ENCODE results near the gene CRELD2.

The CRELD2 gene

DNA sequence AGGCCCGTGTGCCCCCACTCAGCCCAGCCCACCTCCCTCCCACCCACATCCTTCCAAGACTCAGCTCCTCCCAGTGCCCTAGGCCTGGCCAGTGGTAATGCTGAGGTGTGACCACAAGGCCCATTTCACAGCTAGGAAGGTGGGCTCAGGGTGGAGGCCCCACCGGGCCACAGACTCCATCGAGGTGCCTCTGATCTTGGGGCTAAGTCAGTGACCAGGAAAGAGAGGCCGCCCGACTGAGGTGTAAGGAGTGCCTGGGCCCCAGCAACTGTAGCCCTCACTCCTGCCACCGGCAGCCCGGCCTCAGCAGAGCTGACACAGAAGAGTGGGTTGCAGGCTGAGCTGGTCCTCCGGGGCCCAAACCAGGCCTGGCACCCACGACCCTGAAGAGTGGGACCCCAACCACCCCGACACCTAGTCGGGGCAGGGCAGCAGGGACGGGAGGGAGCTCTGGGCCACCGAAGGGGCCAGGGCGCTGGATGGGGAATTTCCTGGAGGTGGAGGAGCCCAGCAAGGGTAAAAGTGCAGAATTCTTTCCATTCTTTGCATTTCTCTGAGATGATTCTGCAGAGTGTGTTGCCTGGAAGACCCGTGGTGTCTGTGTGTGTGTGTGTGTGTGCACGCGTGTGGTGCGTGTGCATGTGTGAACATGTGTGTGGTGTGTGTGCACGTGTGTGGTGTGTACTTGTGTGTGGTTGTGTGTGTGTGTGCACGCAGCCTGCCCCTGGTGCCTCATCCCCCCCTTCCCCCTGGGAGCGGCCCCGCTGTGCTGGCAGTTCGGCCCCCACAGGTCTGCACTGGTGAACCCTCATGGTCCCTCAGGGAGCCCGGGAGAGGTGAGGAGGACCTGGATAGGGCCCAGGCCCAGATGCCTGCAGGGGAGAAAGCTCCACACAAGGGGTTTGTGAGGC lies 33.8 kb downstream of the CRELD2 start:
- no peak for TF ChIP-seq TAF1 (IDR thresholded peaks at IDR 0.05; ENCODE audit: borderline replicate concordance, low read depth, low read length)
- no peak for TF ChIP-seq POLR2A (IDR thresholded peaks at IDR 0.05; ENCODE audit: low read depth, low read length)
- no peak for TF ChIP-seq POLR2AphosphoS5 (IDR thresholded peaks at IDR 0.05; ENCODE audit: low read depth, low read length)
- DNase-seq (ENCODE audit: insufficient read length) = no peak
- no peak for FAIRE-seq

DNA sequence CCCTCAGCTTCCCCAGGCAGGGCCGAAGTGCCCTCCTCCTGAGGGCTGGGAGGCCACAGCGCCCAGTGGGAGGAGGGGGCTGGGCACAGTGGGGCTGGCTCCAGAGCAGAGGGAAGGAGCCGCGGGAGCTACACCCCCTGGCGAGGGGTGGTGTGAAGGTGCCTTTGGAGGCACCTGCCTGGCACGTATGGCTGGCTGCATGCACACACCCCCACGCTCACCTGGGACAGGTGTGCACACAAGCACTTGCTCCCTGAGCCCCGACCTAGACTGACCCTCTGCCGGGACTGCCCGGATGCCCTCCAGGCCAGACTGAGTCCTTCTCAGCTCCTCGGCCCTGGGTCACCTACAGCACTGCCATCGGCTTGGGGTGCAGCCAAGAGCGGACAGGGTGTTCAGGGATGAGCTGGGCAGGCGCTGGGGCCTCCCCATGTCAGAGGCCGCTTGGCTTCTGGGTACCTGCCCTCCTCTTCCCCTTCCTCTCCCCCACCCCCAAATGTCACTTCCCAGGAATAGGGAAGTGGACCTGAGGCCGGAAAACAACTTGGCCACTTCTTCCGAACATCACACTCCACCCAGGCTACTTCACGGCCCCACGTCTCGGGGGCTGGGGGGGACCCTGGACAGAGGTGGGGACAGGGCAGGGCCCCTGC lies 34.7 kb downstream of the CRELD2 start:
- TF ChIP-seq POLR2AphosphoS5 (IDR thresholded peaks at IDR 0.05; ENCODE audit: low read depth, low read length) (no peak), POLR2A (IDR thresholded peaks at IDR 0.05; ENCODE audit: low read depth, low read length) (no peak), TAF1 (IDR thresholded peaks at IDR 0.05; ENCODE audit: borderline replicate concordance, low read depth, low read length) (no peak)
- FAIRE-seq (no peak), DNase-seq (ENCODE audit: insufficient read length) (no peak)

DNA sequence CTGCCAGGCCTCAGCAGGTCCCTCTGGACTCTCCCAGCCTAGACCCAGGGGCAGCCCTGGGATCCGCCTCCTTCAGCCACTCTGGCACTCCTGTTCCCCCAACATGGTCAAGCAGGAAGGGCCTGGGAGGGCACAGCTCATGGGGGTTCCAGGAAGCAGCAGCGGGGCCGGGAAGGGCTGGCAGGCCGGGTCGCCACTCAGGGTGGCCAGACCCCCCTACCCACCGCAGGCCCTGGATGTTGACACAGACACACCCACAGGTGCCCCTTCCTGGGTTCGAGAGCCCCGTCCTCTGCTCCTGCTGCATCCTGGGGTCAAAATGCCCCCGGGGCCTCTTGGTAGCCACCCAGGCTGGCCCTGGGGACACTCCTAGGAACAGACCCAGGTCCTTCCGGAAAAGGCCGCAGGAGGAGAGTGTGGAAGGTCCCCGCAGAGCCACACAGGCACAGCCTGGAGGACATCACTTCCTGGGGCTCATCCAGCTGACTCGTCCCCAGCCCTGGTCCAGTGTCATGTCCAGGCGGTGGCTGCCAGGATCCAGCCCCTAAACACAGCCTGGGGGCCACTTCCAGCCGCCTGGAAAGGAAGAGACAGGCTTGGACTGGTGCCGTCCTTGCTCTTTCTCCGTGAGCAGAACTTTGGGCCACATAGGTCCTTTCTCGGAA lies 35.4 kb downstream of the CRELD2 start:
- TF ChIP-seq POLR2AphosphoS5 (IDR thresholded peaks at IDR 0.05; ENCODE audit: low read depth, low read length) (no peak), POLR2A (IDR thresholded peaks at IDR 0.05; ENCODE audit: low read depth, low read length) (no peak), TAF1 (IDR thresholded peaks at IDR 0.05; ENCODE audit: borderline replicate concordance, low read depth, low read length) (no peak)
- DNase-seq (ENCODE audit: insufficient read length) (no peak), FAIRE-seq (no peak)

DNA sequence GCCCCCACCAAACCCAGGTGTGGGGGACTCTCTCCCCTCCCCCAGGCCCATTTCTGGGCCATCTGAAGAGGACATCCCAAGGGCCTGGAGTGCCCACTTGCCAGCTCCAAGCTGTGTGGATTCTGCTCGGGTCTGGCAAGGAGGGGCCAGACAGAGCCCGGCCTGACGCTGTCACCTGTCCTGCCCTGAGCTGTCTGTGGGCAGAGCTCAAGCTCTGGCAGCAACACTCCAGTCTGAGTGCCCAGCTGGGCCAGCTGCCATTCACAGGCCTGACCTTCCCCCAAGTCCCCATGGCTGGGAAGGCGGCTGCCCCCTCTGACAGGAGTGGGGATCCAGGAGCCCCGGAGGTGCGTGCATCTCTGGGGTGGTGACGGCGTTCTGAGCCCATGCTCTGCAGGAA lies 35.9 kb downstream of the CRELD2 start:
- TF ChIP-seq TAF1 (IDR thresholded peaks at IDR 0.05; ENCODE audit: borderline replicate concordance, low read depth, low read length) (no peak), POLR2AphosphoS5 (IDR thresholded peaks at IDR 0.05; ENCODE audit: low read depth, low read length) (no peak), POLR2A (IDR thresholded peaks at IDR 0.05; ENCODE audit: low read depth, low read length) (no peak)
- DNase-seq (ENCODE audit: insufficient read length) (no peak), FAIRE-seq (no peak)

DNA sequence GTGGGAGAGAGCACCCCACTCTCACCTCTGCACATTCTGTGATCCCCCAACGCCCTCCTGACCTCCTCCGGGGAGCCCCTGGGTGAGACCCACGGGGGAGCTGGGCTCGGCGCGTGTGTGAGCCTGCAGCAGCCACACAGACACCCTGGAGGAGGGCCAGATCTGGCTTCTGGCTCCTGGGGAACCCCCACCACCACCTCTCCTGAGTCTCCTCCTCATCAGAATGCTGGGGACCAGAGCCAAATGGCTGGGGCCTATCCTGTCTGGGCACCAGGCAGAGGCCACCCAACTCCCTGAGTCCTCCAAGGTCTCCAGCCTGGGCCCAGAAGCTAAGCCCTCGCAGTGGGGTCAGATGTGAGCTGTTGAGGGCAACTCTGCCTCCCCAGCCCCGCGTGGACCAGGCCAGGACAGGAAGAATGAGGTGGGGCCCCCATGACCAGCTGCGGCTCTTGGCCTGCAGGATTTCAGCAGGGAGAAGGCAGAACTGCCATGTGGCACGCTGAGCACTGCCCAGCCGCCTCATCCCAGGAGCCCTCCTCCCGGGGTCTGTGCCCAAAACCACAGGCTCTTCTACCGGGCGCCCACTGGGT lies 36.7 kb downstream of the CRELD2 start:
- TF ChIP-seq TAF1 (IDR thresholded peaks at IDR 0.05; ENCODE audit: borderline replicate concordance, low read depth, low read length) (no peak), POLR2A (IDR thresholded peaks at IDR 0.05; ENCODE audit: low read depth, low read length) (no peak), POLR2AphosphoS5 (IDR thresholded peaks at IDR 0.05; ENCODE audit: low read depth, low read length) (no peak)
- DNase-seq (ENCODE audit: insufficient read length) (no peak), FAIRE-seq (no peak)

DNA sequence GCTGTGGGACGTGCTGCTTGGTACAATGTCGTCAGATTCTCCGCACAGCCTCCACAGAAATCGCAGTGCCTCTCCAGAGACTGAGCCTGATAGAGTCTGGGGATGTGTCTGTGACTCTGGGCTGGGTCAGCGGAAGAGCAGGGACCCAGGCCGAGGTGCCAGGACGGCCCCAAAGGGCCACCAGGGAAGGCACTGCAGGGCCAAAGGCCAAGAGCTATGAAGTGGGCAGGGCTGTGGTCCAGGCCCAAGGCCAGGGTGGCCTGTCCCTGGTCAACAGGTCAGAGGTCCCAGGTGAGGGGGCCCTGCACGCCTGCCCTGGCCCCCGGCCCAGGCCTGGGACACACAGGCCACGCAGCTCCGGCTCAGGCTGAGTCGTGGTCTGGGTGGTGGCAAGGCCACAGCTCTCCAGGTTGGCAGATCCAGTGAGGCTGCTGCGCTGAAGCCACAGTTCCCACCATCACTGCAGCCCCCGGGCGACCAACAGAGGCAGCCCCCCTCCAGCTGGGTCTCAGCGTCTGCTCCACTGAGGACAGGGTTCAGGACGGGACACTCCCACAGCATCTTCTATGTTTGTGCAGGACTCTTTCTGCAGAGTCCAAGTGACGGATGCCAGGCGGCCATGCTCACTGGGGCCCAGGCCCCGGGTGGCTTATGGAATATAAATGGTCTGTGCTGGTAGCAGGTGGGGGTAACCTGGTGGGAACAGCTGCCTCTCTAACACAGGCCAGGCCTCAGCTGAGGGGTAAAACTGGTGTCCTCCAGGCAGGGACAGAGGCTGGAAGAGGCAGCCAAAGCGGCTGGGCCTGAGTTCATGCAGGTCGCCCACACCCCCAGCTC lies 37.4 kb downstream of the CRELD2 start:
- FAIRE-seq (no peak), DNase-seq (ENCODE audit: insufficient read length) (no peak)
- TF ChIP-seq TAF1 (IDR thresholded peaks at IDR 0.05; ENCODE audit: borderline replicate concordance, low read depth, low read length) (no peak), POLR2AphosphoS5 (IDR thresholded peaks at IDR 0.05; ENCODE audit: low read depth, low read length) (no peak), POLR2A (IDR thresholded peaks at IDR 0.05; ENCODE audit: low read depth, low read length) (no peak)

DNA sequence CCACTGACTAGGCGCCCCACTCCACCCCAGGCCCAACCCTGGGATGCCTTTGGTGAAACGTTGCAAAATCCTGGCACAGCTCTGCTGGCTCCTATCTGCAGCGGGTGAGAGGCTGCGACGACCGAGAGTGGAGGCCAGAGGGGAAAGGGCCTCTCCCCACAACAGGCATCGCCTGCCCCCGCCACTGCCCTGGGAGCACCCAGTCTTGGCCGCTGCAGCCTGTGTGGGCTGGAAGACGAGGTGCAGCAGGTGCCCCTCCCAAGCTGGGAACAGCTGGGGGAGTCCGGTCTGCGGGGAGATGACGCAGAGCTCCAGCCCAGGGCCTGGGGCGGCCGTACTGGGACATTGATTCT lies 38.0 kb downstream of the CRELD2 start:
- TF ChIP-seq POLR2AphosphoS5 (IDR thresholded peaks at IDR 0.05; ENCODE audit: low read depth, low read length) (no peak), POLR2A (IDR thresholded peaks at IDR 0.05; ENCODE audit: low read depth, low read length) (no peak), TAF1 (IDR thresholded peaks at IDR 0.05; ENCODE audit: borderline replicate concordance, low read depth, low read length) (no peak)
- FAIRE-seq = no peak
- DNase-seq (ENCODE audit: insufficient read length) = no peak

DNA sequence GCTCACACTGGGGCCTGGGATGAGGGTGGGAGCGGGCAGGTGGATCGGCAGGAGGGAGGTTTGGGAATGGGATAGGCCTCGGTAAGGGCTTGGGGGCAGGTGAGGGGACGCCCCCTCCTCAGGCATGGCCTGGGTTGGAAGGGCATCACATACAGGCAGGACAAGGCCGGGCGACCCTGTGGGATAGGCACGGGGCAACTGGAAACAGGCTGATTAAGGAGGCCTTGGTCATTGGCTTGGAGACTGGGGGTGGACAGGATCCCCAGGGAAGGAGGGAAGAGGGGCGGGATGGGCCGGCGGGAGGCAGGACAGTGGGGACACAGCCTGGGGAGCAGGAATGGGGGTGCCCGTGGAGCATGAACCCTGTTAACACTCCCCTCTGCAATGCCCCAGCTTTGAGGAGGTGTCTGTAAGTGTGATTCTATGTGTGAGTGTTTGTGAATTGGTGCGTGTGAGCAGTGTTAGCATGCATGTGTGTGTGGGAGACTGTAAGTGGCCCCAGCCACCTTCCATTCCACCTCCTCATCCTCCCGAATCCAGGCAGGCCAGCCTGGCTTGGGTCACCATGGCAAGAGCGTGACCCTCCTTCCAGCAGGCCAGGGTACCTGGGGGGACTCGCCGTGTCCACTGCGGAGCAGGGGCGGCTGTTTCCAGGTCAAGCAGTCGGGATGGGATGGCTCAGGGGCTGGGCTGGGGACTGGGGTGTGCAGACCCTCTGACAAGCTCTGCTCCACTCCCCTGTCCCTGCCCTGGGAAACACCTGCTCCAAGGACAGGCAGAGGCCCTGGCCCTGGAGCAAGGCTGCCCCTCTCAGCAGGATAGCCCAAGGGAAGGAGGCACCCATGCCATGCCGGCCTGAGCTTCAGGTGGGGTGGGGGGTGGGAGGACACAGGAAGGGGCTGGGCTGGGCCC lies 38.7 kb downstream of the CRELD2 start:
- FAIRE-seq = no peak
- TF ChIP-seq POLR2A (IDR thresholded peaks at IDR 0.05; ENCODE audit: low read depth, low read length) (no peak), POLR2AphosphoS5 (IDR thresholded peaks at IDR 0.05; ENCODE audit: low read depth, low read length) (no peak), TAF1 (IDR thresholded peaks at IDR 0.05; ENCODE audit: borderline replicate concordance, low read depth, low read length) (no peak)
- no peak for DNase-seq (ENCODE audit: insufficient read length)

DNA sequence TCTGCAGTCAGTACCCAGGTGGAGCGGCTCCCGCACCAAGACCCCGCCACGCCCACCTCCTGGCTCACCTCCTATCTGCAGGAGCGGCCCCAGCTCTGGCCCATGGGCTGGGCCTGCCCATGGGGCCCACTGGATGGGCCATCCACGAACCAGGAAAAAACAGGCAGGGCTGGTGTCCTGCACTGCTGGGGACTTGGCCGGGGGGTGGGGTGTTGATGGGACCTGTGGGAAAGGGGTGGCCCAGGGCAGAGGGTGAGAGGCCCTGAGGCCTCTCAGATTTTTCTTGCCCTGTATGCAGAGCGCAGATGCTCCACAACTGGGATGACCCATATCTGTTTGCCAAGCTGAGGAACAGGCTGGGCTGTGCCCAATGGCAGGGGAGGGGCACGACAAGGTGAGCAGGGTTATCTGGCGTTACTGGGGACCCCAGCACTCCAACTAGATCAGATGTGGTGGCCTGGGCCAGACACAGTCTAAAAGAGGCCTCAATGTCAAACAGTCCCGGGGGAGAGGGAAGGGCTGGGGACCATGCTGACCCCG lies 39.5 kb downstream of the CRELD2 start:
- DNase-seq (ENCODE audit: insufficient read length) = no peak
- TF ChIP-seq TAF1 (IDR thresholded peaks at IDR 0.05; ENCODE audit: borderline replicate concordance, low read depth, low read length) = no peak
- no peak for FAIRE-seq

Measured in GM12892 (cell line).